ENCODE measurements around the gene KAT8. TPM values are rescaled to one million over a fixed set of nuclear protein-coding genes. Genes with fewer than 3 reads are reported as not detected.

Gene KAT8
- total and polyA plus RNA-seq, 2 of the 13 experiments (the other 11 are each of a cell fraction or from before 2014, with no cell fraction given): 79.0 to 84.2 TPM

DNA sequence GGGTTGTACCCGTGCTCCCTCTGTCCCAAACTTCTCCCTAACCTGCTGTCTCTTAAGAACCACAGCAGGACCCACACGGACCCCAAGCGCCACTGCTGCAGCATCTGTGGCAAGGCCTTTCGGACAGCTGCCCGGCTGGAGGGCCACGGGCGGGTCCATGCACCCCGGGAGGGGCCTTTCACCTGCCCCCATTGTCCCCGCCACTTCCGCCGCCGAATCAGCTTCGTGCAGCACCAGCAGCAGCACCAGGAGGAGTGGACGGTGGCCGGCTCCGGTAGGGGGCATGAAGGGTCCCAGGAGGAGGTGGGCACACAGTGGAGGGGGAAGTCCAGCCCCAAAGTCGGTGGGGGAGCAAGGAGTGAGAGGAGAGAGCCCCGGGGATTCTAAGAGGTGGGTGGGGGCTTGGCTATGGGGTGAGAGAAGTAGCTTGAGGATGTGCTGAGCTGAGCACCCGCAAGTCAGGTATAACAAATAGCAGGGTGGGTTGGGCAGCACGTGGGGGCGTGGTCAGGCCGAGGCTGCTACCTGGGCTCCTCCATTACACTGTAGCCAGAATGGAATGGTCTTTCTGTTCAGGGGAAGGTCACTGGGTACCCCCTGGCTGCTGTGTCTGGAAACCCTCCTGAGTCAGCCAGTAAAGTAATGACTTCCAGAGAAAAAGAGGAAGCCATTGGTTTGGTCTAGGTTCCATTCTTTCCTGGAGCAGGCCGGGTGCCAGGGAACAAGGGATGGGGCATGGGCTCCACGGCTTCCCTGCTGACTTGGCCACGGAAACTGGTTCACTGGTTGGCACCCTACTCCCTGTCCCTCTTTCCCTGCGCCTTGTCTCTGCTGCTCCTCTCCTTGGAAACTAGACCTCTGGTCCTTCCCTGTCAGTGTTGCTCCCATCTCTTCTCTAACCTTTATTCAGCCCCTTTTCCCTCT lies 35.8 kb upstream of the KAT8 start (continued):
- TF ChIP-seq, protein P1, sequence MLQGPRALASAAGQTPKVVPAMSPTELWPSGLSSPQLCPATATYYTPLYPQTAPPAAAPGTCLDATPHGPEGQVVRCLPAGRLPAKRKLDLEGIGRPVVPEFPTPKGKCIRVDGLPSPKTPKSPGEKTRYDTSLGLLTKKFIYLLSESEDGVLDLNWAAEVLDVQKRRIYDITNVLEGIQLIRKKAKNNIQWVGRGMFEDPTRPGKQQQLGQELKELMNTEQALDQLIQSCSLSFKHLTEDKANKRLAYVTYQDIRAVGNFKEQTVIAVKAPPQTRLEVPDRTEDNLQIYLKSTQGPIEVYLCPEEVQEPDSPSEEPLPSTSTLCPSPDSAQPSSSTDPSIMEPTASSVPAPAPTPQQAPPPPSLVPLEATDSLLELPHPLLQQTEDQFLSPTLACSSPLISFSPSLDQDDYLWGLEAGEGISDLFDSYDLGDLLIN (CRISPR knock-in tag; IDR thresholded peaks at IDR 0.05; ENCODE audit: borderline replicate concordance): no peak
- no peak for TF ChIP-seq ZNF264 (CRISPR knock-in tag; IDR thresholded peaks at IDR 0.05)
- no peak for TF ChIP-seq HNRNPL (IDR thresholded peaks at IDR 0.05; ENCODE audit: low read depth, low read length)
- no peak for TF ChIP-seq SATB2 (CRISPR knock-in tag; IDR thresholded peaks at IDR 0.05)
- TF ChIP-seq POLR2G (IDR thresholded peaks at IDR 0.05; ENCODE audit: low read depth, low read length): peak; percentile 58; the same call in 1 of the 2 replicates
- no peak for TF ChIP-seq HNF4A (CRISPR knock-in tag; IDR thresholded peaks at IDR 0.05)
- TF ChIP-seq AGO1 (IDR thresholded peaks at IDR 0.05; ENCODE audit: low read depth, low read length, poor library complexity, severe bottlenecking): peak; percentile 8
- TF ChIP-seq, protein P2, sequence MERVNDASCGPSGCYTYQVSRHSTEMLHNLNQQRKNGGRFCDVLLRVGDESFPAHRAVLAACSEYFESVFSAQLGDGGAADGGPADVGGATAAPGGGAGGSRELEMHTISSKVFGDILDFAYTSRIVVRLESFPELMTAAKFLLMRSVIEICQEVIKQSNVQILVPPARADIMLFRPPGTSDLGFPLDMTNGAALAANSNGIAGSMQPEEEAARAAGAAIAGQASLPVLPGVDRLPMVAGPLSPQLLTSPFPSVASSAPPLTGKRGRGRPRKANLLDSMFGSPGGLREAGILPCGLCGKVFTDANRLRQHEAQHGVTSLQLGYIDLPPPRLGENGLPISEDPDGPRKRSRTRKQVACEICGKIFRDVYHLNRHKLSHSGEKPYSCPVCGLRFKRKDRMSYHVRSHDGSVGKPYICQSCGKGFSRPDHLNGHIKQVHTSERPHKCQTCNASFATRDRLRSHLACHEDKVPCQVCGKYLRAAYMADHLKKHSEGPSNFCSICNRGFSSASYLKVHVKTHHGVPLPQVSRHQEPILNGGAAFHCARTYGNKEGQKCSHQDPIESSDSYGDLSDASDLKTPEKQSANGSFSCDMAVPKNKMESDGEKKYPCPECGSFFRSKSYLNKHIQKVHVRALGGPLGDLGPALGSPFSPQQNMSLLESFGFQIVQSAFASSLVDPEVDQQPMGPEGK (CRISPR knock-in tag; IDR thresholded peaks at IDR 0.05): no peak
- TF ChIP-seq RFXANK (CRISPR knock-in tag; IDR thresholded peaks at IDR 0.05): no peak
- no peak for TF ChIP-seq ATF7 (IDR thresholded peaks at IDR 0.05)
- TF ChIP-seq ATF7 (CRISPR knock-in tag; IDR thresholded peaks at IDR 0.05): no peak
- TF ChIP-seq MEF2D (CRISPR knock-in tag; IDR thresholded peaks at IDR 0.05): no peak
- TF ChIP-seq DMAP1 (CRISPR knock-in tag; IDR thresholded peaks at IDR 0.05): no peak
- no peak for TF ChIP-seq AHR (CRISPR knock-in tag; IDR thresholded peaks at IDR 0.05)
- TF ChIP-seq ZNF160 (CRISPR knock-in tag; IDR thresholded peaks at IDR 0.05): no peak
- TF ChIP-seq KMT2A (CRISPR knock-in tag; IDR thresholded peaks at IDR 0.05): no peak
- TF ChIP-seq NFE2 (CRISPR knock-in tag; IDR thresholded peaks at IDR 0.05): no peak
- peak; percentile 73 for TF ChIP-seq RBFOX2 (IDR thresholded peaks at IDR 0.05; ENCODE audit: low read depth, low read length)
- no peak for TF ChIP-seq ZKSCAN5 (CRISPR knock-in tag; IDR thresholded peaks at IDR 0.05)
- TF ChIP-seq POLR2A (IDR thresholded peaks at IDR 0.05; ENCODE audit: insufficient read depth in 1 of 2, low read depth in 2 of 2, low read length in 2 of 2): peak in 1 of 2 experiments; percentile 34; a peak in 1 of 4 replicates
- no peak for TF ChIP-seq ZNF598 (CRISPR knock-in tag; IDR thresholded peaks at IDR 0.05; ENCODE audit: borderline replicate concordance)
- no peak for TF ChIP-seq GZF1 (CRISPR knock-in tag; IDR thresholded peaks at IDR 0.05)
- TF ChIP-seq GABPA (IDR thresholded peaks at IDR 0.05; ENCODE audit: low read depth, low read length): no peak
- no peak for TF ChIP-seq GABPA (CRISPR knock-in tag; IDR thresholded peaks at IDR 0.05; ENCODE audit: low read depth)
- no peak for TF ChIP-seq ZNF766 (CRISPR knock-in tag; IDR thresholded peaks at IDR 0.05; ENCODE audit: borderline replicate concordance)
- TF ChIP-seq, protein P3, sequence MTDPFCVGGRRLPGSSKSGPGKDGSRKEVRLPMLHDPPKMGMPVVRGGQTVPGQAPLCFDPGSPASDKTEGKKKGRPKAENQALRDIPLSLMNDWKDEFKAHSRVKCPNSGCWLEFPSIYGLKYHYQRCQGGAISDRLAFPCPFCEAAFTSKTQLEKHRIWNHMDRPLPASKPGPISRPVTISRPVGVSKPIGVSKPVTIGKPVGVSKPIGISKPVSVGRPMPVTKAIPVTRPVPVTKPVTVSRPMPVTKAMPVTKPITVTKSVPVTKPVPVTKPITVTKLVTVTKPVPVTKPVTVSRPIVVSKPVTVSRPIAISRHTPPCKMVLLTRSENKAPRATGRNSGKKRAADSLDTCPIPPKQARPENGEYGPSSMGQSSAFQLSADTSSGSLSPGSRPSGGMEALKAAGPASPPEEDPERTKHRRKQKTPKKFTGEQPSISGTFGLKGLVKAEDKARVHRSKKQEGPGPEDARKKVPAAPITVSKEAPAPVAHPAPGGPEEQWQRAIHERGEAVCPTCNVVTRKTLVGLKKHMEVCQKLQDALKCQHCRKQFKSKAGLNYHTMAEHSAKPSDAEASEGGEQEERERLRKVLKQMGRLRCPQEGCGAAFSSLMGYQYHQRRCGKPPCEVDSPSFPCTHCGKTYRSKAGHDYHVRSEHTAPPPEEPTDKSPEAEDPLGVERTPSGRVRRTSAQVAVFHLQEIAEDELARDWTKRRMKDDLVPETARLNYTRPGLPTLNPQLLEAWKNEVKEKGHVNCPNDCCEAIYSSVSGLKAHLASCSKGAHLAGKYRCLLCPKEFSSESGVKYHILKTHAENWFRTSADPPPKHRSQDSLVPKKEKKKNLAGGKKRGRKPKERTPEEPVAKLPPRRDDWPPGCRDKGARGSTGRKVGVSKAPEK (CRISPR knock-in tag; IDR thresholded peaks at IDR 0.05; ENCODE audit: borderline replicate concordance): no peak
- TF ChIP-seq RBM22 (optimal IDR thresholded peaks at IDR 0.05; ENCODE audit: low read length): peak; percentile 5
- no peak for TF ChIP-seq RFX1 (IDR thresholded peaks at IDR 0.05)

Data from HepG2 (cell line).